GM21381 (cell line): Measurements from ENCODE around the gene RPS2.
A peak's percentile ranks its signal among the peaks of the same experiment; 100 is the strongest.
"Not testable (repeated sequence)": the region's sequence is repeated elsewhere in the genome, so short reads cannot be mapped to it uniquely, and the experiment has no call there.

Experiments used
- ATAC-seq: cut with Tn5 transposase; IDR thresholded peaks from one replicate; pipeline ENCODE4 v1.9.1; 2021; ENCODE audit warnings: mild to moderate bottlenecking, moderate library complexity; ENCODE audit not compliant: unreplicated experiment

Gene RPS2

DNA sequence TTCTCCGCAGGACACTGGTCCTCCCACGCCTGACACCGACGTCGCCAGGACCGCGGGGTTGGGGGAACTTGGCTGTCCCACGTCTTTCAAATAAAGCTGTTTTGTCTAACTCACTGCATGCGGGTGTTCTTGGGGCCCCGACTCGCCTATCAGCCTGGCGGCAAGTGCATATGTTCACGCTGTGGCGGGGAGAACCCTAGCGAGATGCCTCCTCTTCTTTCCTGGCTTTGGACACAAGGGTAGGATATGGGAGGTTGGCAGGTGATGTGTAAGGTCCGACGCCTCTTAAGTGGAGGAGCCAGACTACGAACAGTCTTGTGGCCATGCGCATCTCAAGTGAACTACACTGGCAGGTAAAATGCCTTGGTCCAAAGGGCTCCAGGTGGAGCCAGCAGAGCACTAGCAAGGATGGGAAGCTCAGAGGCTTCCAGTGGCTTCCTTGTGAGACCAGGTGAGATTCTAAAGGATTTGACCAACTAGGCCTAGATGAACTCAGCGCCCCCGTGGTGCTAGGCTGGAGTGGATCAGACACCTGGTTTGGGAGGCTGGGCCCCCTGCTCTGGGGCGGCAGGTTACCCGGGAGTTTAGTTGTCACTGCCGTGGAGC is 873 bp upstream of the RPS2 start:
- no peak for ATAC-seq

DNA sequence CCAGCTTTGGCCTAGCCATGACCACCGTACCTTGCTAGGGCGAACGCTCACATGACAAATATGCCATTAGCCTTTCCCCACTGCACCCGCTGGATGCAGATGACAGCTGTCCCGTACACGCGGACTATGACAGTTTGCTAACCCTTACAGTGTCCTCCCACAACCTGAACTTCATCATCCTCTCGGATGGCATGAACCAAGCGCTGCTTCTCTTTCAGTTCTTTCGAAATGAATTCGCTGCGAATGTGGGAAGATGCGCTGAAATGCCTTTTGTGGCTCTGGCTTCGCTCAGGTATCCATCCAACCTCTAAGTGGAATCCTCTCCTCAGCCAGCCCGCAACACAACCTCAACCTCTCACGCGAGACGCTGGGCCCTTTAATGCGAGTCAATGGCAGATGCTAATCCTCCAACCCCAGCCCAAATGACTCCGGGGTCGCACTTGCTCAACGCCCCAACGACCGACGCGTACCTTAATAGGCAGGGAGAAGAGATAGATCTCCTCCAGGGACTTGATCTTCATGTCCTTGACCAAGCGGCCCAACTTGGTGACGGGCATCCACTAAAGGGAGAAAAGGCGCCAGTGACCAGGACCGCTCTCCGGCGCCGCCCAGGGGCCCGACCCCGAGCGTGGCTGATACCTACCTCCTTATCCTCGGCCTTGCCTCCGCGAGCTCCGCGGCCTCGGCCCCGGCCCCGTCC is 670 bp downstream of the RPS2 start:
- ATAC-seq = peak; percentile 3

DNA sequence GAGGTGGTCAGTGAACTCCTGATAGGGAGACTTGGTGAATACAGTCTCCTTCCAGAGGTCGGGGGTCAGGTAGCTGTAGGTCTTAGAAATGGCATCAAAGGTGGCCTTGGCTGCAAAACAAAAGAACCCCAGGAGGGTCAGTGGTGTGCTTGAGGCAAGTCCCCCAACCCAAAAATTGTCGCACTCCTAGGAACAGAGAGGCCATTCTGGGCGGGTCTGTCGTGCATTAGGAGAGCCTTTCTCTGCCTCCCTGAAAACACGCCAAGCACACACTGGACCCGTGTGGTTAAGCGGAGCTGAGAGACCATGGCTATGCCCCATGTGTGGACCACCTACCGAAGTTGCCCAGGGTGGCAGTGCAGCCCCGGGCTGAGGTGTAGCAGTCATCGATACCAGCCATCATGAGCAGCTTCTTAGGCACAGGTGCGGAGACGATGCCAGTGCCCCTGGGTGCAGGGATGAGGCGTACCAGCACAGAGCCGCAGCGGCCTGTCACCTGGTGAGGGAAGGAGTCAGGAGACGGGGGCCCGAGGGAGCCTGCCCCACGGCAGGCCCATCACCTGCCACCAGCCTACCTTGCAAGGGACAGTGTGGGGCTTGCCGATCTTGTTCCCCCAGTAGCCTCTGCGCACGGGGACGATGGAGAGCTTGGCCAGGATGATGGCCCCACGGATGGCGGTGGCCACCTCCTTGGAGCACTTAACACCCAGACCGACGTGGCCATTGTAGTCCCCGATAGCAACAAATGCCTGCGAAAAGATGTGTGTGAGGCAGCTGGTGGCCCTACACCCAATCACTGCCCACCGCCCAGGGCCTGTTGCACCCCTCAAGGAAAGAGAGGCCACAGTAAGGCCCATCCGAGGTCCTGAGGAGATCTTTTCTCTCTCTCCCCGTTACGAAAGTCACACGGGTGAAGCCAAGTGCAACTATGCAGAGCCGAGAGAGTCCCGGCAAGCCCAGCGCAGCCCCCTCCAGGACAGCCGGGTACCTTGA is 2.2 kb downstream of the RPS2 start:
- not testable (repeated sequence) for ATAC-seq

DNA sequence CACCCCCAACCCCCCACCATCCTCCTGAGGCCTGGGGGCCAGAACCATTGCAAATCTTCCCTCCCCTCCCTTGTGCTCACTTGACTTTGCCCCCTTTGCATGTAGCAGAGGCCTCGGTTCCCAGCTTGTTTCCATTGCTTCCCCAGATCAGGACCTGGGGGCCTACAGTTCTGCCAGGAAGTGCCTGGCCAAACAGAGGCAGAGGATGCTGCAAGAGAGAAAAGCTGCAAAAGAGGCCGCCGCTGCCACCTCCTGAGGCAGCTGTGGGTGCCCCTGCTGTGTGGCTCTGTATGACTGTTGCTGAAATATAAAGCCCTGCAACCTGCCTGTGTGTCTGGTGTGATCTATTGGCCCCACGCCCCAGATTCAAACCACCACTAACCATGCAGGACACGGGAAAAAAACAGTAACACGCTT is 3.0 kb downstream of the RPS2 start:
- no peak for ATAC-seq

DNA sequence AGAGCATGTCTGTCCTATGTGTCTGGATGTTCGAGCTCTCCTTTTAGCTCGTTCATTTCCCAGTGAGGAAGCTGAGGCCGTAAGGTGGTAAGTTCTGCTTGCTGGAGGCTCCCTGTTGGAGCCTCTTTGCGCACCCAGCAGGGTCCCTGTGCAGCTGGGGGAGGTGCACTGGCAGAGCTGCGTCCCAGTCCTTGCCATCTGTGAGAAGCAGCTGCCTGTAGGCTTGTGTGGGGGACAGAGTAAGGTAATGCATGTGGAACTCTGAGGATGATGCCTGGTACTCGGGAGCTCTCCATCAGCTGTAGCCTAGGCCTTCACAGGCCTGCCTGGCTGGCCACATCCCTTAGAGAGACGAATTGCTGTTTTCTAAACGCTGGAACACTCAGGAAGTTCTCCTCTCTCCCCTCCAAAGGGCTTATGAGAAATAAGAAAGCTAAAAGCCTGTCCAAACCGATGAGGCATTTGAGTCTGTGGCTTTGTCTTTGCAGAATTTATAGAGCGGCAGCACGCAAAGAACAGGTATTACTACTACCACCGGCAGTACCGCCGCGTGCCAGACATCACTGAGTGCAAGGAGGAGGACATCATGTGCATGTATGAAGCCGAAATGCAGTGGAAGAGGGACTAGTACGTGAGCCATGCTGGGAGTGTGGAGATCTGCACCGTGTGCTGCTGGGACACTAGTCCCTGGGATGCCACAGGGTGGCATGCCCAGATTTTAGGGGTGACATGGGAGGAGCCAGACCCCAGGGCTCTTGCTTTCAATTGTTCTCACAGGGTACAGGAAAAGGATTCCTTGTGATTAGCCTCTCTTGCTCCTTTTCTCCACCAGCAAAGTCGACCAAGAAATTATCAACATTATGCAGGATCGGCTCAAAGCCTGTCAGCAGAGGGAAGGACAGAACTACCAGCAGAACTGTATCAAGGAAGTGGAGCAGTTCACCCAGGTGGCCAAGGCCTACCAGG is 3.7 kb downstream of the RPS2 start:
- no peak for ATAC-seq

DNA sequence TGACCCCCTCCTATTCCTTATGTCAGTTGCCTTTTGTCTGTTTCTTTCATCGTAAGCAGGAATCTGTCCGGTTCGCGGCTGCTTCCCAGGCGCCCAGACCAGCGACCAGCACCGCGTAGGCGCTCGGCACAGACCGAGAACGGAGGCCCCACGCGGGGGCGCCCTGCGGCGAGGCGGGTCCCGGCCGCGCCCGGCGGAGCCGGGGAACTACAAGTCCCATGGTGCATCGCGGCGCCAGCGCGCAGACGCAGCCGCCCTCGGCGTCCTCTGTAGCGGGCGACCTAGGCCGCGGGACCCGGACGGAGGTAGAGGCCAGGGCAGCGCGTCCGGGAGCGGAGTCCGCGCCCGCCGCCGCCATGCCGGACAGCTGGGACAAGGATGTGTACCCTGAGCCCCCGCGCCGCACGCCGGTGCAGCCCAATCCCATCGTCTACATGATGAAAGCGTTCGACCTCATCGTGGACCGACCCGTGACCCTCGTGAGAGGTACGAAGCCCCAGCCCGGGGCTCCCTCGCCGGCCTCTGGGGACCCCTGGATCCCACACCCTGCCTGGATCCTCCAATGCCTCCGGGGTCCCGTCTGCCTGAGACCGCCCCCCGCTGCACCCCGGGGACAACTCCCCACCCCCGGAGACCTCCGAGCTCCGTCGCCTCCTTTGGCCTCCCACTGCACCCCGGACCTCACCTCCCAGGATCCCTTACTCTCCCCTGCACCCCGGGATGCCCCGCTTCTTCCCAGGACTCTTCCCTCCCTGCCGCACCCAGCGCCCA is 5.2 kb downstream of the RPS2 start, which contains the start of gene NDUFB10:
TSS of gene NDUFB10 (plus strand) at position 270 of the 771 bp plus-strand sequence. CDS start at position 357, 87 bp downstream.
- peak; percentile 71 for ATAC-seq

DNA sequence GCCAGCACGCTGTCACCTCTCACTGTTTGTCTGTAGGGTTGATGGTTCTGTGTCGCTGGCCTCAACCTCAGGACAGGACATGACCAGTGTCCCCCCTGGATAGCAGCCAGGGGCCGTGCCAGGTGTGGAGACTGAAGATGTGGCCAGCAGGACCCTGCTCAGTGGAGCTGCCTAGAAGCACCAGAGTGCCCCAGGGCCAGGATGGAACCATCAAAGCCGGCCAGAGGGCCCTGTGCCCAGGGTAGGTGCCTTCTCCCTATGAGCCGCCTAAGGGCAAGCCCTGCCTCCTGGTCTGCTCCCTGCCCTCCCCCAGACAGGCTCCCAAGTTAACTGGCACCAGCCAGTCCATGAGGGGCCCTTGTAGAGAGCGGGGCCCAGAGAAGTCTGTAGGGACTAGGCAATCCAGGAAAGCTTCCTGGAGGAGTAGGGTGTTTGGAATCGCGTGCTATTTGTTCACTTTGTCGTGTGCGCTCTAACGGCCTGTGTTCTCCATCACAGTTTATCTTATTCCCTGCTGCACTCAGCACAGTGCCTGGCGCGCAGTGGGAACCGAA is 5.8 kb downstream of the RPS2 start:
- peak; percentile 3 for ATAC-seq

DNA sequence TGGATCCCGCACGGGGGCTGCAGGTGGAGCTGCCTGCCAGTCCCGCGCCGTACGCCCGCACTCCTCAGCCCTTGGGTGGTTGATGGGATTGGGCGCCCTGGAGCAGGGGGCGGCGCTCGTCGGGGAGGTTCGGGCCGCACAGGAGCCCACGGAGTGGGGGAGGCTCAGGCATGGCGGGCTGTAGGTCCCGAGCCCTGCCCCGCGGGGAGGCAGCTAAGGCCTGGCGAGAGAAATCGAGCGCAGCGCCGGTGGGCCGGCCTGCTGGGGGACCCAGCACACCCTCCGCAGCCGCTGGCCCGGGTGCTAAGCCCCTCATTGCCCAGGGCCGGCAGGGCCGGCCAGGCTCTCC is 6.5 kb downstream of the RPS2 start:
- ATAC-seq = not testable (repeated sequence)

DNA sequence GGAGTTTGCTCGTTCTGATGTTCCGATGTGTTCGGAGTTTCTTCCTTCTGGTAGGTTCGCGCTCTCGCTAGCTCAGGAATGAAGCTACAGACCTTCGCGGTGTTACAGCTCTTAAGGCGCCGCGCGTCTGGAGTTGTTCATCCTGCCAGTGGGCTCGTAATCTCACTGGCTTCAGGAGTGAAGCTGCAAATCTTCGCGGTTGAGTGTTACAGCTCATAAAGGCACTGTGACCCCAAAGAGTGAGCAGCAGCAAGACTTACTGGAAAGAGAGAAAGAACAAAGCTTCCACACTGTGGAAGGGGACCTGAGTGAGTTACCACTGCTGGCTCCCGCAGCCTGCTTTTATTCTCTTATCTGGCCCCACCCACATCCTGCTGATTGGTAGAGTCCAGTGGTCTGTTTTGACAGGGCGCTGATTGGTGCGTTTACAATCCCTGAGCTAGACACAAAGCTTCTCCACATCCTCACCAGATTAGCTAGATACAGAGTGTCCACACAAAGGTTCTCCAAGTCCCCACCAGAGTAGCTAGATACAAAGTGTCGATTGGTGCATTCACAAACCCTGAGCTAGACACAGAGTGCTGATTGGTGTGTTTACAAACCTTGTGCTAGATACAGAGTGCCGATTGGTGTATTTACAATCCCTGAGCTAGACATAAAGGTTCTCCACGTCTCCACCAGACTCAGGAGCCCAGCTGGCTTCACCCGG is 7.0 kb downstream of the RPS2 start:
- not testable (repeated sequence) for ATAC-seq

DNA sequence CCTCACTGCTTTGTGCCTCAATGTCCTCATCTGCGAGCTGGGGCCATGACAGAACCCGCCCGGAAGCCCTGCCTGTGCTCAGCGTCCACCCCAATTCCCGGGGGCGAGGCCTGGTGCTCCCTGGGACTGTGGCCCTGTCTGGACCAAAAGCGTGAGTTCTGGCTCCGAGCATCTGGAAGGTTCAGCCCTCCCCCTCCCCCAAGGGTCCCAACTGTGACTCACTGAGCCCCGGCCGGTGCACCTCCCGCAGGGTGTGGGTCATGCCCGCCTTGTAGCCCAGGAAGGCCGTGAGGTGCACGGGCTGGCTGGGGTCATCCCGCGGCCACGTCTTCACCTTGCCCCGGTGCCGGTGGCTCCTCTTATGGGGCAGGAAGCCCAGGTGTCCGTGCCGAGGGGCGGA is 10.9 kb downstream of the RPS2 start:
- no peak for ATAC-seq

DNA sequence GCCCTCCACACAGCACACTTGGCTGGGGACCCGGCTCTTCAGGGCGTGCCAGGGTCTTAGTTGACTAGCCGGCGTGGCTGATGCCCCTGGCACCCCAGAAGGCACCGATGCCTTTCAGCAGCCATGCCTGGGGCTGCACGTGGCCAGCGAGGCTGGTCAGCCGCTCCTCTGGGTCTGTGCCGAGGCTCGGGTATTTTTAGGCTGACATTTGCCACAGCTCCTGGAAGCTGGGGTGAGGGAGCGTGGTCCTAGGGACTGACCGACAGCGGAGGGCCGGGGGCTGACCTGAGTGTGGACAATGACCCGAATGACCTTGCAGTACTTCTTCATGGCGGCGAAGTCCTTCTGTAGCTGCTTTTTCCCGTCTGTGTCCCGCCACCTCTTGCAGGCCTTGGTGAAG is 14.1 kb downstream of the RPS2 start:
- ATAC-seq = no peak

DNA sequence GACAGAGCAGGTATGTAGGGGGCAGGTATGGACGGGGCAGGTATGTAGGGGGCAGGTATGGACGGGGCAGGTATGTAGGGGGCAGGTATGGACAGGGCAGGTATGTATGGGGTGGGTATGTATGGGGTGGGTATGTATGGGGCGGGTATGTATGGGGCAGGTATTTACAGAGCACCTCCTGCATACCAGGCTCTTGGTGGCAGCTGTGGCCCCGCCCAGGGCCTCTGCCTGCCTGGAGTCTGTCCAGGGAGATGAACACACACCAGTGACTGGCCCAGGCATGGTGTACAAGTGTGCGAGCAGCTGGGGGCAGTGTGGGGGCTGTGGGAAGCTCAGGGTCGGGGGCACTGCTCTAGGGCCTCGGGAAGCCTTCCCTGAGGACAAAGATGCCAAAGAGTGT is 14.6 kb downstream of the RPS2 start:
- no peak for ATAC-seq

DNA sequence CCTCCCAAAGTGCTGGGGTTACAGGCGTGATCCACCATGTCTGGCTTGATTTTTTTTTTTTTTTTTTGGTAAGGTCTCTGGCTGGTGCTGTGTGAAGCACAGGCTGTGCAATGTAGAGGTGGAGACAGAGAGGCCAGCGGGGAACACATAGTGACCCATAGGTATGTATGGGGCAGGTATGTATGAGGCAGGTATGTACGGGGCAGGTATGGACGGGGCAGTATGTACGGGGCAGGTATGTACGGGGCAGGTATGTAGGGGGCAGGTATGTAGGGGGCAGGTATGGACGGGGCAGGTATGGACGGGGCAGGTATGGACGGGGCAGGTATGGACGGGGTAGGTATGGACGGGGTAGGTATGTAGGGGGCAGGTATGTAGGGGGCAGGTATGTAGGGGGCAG is 15.1 kb downstream of the RPS2 start:
- no peak for ATAC-seq

DNA sequence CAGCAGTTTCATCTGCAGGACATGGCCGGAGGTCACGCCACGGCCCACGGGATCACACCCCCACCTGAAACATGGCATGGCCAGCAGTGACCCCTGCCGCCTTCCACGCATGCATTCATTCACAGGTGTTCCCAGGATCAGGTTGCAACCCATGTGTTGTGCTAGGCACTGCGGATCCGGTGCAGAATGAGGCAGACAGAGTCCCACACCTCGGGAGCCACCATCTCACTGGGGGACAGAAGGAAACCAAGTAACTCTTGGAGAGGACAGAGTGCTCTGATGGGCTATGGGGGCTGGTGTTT is 17.3 kb downstream of the RPS2 start:
- no peak for ATAC-seq

DNA sequence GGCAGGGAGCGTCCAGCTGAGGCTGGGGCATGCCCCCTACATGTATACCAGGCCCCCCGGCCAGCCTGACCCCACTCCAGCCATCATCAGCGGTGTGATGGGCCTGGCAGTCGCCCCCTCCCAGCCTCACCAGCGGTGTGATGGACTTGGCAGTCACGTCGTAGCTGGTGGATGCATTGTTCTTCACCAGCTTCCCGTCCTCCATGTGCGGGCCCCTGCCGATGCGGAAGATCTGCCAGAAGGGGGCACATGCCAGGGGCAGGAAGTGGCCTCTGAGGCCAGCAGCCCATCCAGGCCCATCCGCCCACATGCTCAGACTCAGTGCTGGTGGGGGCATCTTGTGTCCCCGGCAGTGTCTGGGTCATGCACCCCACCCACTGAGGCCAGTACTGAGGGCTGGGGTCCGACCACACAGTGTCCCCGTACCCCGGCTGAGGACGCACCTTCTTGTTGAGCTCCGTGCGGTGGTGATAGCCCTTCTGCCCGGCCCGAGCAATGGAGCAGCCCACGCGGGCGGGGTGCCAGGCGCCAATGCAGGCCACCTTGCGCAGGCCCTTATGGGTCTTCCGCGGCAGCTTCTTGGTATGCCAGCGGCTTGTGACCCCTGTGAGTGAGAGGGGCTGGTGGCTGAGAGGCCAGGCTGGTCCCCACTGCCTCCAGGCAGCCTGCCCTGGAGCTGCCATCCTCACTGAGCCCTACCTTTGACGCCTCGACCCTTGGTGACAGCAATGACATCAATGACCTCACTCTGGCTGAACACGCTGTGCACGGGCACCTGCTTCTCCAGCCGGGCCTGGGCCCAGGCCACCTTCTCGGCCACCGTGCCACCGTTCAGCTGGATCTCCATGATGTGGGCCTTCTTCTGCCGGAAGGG is 17.9 kb downstream of the RPS2 start:
- no peak for ATAC-seq

DNA sequence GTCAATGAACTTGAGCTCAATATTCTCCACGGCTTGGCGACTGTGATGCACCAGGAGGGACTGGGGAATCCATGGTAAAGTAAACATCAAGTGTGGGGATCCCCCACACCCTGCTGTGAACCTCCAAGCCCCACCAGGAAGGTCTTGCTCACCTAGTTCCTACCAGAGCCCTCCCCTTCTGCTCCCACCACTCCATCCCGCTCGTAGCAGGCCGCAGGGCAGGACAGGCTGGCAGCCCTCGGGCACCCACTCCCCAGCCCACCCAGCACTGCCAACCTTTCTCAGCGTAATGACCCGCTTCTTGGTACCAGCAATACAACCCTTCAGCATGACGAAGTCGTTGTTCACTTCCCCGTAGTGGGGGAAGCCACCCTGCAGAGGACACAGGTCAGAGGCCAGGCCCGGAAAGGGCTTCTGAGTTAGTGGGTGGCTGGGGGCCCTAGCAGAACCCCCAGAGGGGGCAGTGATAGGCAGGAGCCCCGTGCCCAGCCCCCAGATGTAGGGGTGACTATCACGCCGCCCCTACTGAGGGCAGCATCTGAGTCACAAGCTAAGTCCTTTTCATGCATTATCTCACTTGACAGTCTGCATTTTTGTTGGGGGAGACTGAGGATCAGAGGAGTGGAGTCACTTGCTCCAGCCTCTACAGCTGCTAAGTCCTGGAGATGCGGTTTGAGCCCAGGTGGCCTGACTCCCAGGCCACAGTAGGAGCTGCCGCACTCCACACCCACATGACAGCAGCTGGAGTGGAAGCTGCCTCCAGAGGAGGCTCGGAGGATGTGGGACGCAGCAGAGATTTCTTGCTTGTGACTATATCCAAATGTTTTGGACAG is 18.9 kb downstream of the RPS2 start:
- no peak for ATAC-seq

DNA sequence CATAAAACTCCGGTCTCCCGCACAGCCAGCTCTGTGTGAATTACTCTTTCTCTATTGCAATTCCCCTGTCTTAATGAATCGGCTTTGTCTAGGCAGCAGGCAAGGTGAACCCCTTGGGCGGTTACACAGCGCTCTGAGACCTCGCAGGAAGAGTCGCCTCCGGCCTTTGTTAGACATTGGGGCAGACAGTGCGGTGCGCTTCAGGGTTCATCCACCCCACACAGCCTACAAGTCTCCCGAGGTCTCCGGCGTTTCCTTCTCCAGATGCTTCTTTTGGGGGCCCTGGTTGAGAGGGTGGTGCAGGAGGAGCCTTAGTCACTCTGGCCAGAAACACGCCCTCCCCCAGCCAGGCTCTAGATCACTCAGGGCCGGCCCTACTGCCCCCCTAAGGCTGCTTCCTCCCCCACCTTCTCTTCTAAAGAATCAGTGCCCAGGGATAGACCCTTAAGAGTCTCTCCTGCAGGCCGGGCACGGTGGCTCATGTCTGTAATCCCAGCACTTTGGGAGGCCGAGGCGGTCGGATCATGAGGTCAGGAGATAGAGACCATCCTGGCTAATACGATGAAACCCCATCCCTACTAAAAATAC is 19.9 kb downstream of the RPS2 start:
- no peak for ATAC-seq
